DND-41 (cell line): ENCODE data around the gene SNX25.

Experiments
- ATAC-seq: fragments of 200-7000 bp; cut with Tn5 transposase; 3 replicates; pipeline ENCODE4 v1.9.1; 2021; ENCODE audit warnings: low read depth; ENCODE audit not compliant: insufficient read depth
- DNase-seq: peaks from one replicate; pipeline ENCODE4 v3.0.0-alpha.2; 2020
- H2AFZ ChIP-seq: 2 replicates; pipeline ENCODE4 v1.6.0; 2012; ENCODE audit warnings: low read depth, low read length
- H3K27ac ChIP-seq: 2 replicates; pipeline ENCODE4 v1.5.1; 2012; ENCODE audit warnings: low read length, inconsistent platforms
- H3K27me3 ChIP-seq: fragments of 200-600 bp; sonication (generic); 2 replicates; pipeline ENCODE4 v1.6.0; 2012; ENCODE audit warnings: low read length, mild to moderate bottlenecking, inconsistent platforms; ENCODE audit not compliant: insufficient read depth, poor library complexity
- H3K36me3 ChIP-seq: 2 replicates; pipeline ENCODE4 v1.5.1; 2012; ENCODE audit warnings: low read length, inconsistent platforms; ENCODE audit not compliant: insufficient read depth
- H3K4me1 ChIP-seq: 2 replicates; pipeline ENCODE4 v1.5.1; 2012; ENCODE audit warnings: mild to moderate bottlenecking, low read length; ENCODE audit not compliant: insufficient read depth
- H3K4me2 ChIP-seq: 2 replicates; pipeline ENCODE4 v1.6.0; 2012; ENCODE audit warnings: mild to moderate bottlenecking, moderate library complexity, low read length, inconsistent platforms; ENCODE audit not compliant: insufficient read depth
- H3K4me3 ChIP-seq, 2 experiments: fragments of 200-600 bp in 1 of 2; shearing (Covaris generic) in 1 of 2; 2 replicates each; pipeline ENCODE4 v1.5.1; 2012 to 2016; ENCODE audit warnings: inconsistent platforms in 2 of 2, low read length in 2 of 2, mild to moderate bottlenecking in 2 of 2, low read depth in 1 of 2, moderate library complexity in 1 of 2
- H3K79me2 ChIP-seq: 2 replicates; pipeline ENCODE4 v1.6.0; 2012; ENCODE audit warnings: low read length, inconsistent platforms; ENCODE audit not compliant: insufficient read depth
- H3K9ac ChIP-seq: 2 replicates; pipeline ENCODE4 v1.6.0; 2012; ENCODE audit warnings: low read depth, mild to moderate bottlenecking, inconsistent platforms, low read length, moderate library complexity
- H3K9me3 ChIP-seq: 2 replicates; pipeline ENCODE4 v1.5.1; 2012; ENCODE audit warnings: low read length, moderate library complexity, mild to moderate bottlenecking, inconsistent platforms; ENCODE audit not compliant: insufficient read depth, severe bottlenecking
- H4K20me1 ChIP-seq: 2 replicates; pipeline ENCODE4 v1.6.0; 2012; ENCODE audit warnings: low read length; ENCODE audit not compliant: insufficient read depth
- EZH2 ChIP-seq: IDR thresholded peaks from 3 replicates; pipeline ENCODE4 v1.6.1; 2012; ENCODE audit warnings: borderline replicate concordance, low read depth, mild to moderate bottlenecking, moderate library complexity, low read length, inconsistent platforms; ENCODE audit not compliant: severe bottlenecking
- TF ChIP-seq, protein P1 (sequence below): IDR thresholded peaks from 2 replicates; pipeline ENCODE4 v1.5.1; 2012; ENCODE audit warnings: borderline replicate concordance, low read length, moderate library complexity, mild to moderate bottlenecking; ENCODE audit not compliant: poor library complexity, severe bottlenecking; ENCODE audit errors: extremely low read depth

Gene SNX25

DNA sequence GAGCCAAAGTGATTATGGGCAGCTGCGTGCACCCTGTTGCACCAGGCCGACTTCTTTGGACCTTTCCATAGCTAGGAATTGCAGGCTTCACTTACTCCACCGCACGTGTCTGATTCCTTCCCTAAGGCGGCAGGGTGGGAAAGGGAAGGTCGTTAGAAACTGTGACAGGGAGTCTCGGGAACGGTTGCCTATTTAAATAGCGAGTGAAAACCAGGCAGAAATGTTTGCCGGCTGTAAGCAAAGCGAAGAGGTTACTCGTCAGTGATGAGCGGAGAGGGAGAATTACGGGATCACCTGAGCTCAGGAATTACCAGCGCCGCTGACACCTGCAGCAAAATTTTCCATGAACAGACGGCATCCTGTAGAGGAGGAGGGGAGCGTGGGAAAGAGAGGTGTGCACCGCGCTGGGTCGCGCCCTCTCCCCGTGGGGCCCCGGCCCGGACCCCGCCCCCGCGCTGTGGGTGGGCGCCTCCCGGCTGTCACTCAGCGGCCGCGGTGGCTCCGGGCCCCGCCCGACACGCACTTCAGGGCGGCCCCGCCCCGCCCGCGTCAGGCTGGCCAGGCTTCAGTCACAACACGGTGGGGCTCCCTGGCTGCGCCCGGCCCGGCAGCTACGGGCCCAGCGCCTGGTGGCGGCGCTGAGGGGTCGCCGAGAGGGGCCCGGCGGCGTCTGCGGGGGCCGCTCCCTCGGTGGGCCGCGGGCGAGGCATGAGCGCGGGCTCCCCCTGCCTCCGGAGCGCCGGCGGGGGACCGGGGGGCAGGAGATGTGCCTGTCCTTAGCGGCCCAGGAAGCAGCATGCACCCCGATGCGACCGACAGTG lies at the start of gene SNX25:
TSS of gene SNX25 (plus strand) at position 568 of the 821 bp plus-strand sequence. CDS start at position 797, 229 bp downstream.
- Histone ChIP-seq H3K36me3 (no peaks in the 10 kb centered on the region), H3K27me3 (peaks cover 4% of the 10 kb centered on the region), H3K9me3 (no peaks in the 10 kb centered on the region), H3K4me3 (no peak within 1 kb of the TSS), H4K20me1 (no peaks in the 10 kb centered on the region), H3K27ac (no peak within 1 kb of the TSS), H2AFZ (peak within 1 kb of the TSS; percentile 38; the same call in 1 of the 2 replicates), H3K9ac (no peak within 1 kb of the TSS), H3K4me2 (peak within 1 kb of the TSS; percentile 24), H3K79me2 (peaks cover 6% of the 10 kb centered on the region), H3K4me1 (peaks cover 16% of the 10 kb centered on the region)
- DNase-seq (peak; percentile 54), ATAC-seq (peak; percentile 86)
- TF ChIP-seq EZH2: no peak
- TF ChIP-seq, protein P1, sequence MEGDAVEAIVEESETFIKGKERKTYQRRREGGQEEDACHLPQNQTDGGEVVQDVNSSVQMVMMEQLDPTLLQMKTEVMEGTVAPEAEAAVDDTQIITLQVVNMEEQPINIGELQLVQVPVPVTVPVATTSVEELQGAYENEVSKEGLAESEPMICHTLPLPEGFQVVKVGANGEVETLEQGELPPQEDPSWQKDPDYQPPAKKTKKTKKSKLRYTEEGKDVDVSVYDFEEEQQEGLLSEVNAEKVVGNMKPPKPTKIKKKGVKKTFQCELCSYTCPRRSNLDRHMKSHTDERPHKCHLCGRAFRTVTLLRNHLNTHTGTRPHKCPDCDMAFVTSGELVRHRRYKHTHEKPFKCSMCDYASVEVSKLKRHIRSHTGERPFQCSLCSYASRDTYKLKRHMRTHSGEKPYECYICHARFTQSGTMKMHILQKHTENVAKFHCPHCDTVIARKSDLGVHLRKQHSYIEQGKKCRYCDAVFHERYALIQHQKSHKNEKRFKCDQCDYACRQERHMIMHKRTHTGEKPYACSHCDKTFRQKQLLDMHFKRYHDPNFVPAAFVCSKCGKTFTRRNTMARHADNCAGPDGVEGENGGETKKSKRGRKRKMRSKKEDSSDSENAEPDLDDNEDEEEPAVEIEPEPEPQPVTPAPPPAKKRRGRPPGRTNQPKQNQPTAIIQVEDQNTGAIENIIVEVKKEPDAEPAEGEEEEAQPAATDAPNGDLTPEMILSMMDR: no peak

DNA sequence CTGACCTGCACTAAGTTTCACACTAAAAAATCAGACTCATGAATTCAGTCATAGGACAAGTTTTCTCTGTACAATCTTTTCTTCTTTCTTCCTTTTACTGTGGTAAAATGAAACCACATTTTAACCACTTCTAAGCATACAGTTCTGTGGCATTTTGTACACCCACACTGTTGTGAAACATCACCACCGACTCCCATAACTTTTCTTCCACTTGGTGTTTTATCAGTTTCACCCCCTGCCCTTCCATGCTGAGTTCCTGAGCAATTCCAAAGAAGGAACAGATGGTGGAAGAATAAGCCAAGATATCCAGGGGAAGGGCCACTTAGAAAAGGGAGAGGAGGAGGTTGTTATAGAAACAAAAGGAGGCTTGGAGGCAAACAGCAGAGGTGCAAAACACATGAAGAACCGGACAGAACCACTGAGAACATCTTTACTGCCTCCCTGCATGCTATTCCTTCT lies 43.8 kb upstream of the SNX25 start:
- DNase-seq (peak; percentile 28), ATAC-seq (peak; percentile 99)
- H2AFZ ChIP-seq: no peak overlapping the region
- H3K9ac ChIP-seq: no peak overlapping the region
- no peaks in the 10 kb centered on the region for H3K79me2 ChIP-seq
- H3K27me3 ChIP-seq: no peaks in the 10 kb centered on the region
- peaks cover 64% of the 10 kb centered on the region for H4K20me1 ChIP-seq
- H3K36me3 ChIP-seq: peaks cover 65% of the 10 kb centered on the region
- H3K4me3 ChIP-seq: no peak overlapping the region
- H3K4me1 ChIP-seq: peaks cover 15% of the 10 kb centered on the region
- H3K4me2 ChIP-seq: no peak overlapping the region
- H3K9me3 ChIP-seq: no peaks in the 10 kb centered on the region
- H3K27ac ChIP-seq: no peak overlapping the region
- TF ChIP-seq EZH2: no peak
- TF ChIP-seq, protein P1: no peak

DNA sequence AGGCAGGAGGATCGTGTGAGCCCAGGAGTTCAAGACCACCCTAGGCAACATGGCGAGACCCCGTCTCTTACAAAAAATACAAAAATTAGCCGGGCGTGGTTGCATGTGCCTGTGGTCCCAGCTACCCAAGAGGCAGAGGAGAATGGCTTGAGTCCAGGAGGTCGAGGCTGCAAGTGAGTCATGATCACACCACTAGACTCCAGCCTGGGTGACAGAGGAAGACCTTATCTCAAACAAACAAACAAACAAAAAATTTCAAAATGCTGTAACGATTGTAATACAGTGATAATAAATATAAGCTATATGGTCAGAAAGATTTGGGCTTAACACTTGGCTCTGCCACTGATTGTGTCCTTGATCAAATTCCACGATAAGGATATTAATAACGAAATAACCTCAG lies 42.2 kb upstream of the SNX25 start:
- ATAC-seq (no peak), DNase-seq (no peak)
- H3K79me2 ChIP-seq: no peaks in the 10 kb centered on the region
- no peak overlapping the region for H3K9ac ChIP-seq
- H3K27ac ChIP-seq: no peak overlapping the region
- peaks cover 15% of the 10 kb centered on the region for H3K4me1 ChIP-seq
- H3K4me2 ChIP-seq: no peak overlapping the region
- H2AFZ ChIP-seq: no peak overlapping the region
- peaks cover 63% of the 10 kb centered on the region for H3K36me3 ChIP-seq
- no peak for TF ChIP-seq EZH2
- TF ChIP-seq, protein P1: no peak
- H3K27me3 ChIP-seq: no peaks in the 10 kb centered on the region
- H3K4me3 ChIP-seq: no peak overlapping the region
- H3K9me3 ChIP-seq: no peaks in the 10 kb centered on the region
- H4K20me1 ChIP-seq: peaks cover 66% of the 10 kb centered on the region
